Fibroblast of lung (primary cell): ENCODE data around the gene ENTHD1.

ENCODE experiments used
- CTCF ChIP-seq, 2 donors: IDR thresholded peaks in 1 of 2; conservative IDR thresholded peaks in 1 of 2; 1 replicate in 1 of 2; 2 replicates in 1 of 2; pipeline ENCODE4 v1.5.1; 2011 to 2012; ENCODE audit warnings: low read length in 2 of 2, control low read depth in 1 of 2, inconsistent platforms in 1 of 2, low read depth in 1 of 2, mild to moderate bottlenecking in 1 of 2
- EZH2 ChIP-seq: IDR thresholded peaks from 2 replicates; pipeline ENCODE4 v1.5.1; 2012; ENCODE audit warnings: low read length, control low read depth, mild to moderate bottlenecking; ENCODE audit errors: missing control alignments

- TF ChIP-seq CTCF (conservative IDR thresholded peaks at IDR 0.05 in 1 of 2, IDR thresholded peaks at IDR 0.05 in 1 of 2; ENCODE audit: low read depth in 1 of 2, low read length in 2 of 2), result no peak
- TF ChIP-seq EZH2, result no peak
Observed at GRCh38 chr22:39906207-39906606, 12.6 kb upstream of the ENTHD1 start.
